ENCODE results near the gene HDAC7.

GRCh38 chr12:47746523-47746922, 73.2 kb downstream of the HDAC7 start:
- TF ChIP-seq, protein P1, sequence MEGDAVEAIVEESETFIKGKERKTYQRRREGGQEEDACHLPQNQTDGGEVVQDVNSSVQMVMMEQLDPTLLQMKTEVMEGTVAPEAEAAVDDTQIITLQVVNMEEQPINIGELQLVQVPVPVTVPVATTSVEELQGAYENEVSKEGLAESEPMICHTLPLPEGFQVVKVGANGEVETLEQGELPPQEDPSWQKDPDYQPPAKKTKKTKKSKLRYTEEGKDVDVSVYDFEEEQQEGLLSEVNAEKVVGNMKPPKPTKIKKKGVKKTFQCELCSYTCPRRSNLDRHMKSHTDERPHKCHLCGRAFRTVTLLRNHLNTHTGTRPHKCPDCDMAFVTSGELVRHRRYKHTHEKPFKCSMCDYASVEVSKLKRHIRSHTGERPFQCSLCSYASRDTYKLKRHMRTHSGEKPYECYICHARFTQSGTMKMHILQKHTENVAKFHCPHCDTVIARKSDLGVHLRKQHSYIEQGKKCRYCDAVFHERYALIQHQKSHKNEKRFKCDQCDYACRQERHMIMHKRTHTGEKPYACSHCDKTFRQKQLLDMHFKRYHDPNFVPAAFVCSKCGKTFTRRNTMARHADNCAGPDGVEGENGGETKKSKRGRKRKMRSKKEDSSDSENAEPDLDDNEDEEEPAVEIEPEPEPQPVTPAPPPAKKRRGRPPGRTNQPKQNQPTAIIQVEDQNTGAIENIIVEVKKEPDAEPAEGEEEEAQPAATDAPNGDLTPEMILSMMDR (IDR thresholded peaks at IDR 0.05; ENCODE audit: low read depth, low read length, missing input control) = no peak
- TF ChIP-seq TAF1 (conservative IDR thresholded peaks at IDR 0.05) (no peak), RAD21 (IDR thresholded peaks at IDR 0.05) (no peak), MAX (IDR thresholded peaks at IDR 0.05) (no peak), RXRA (IDR thresholded peaks at IDR 0.05) (no peak), REST (IDR thresholded peaks at IDR 0.05) (no peak), FOXA1 (IDR thresholded peaks at IDR 0.05) (no peak), YY1 (IDR thresholded peaks at IDR 0.05) (no peak), ATF3 (IDR thresholded peaks at IDR 0.05) (no peak), HNF4G (IDR thresholded peaks at IDR 0.05) (no peak), GABPA (IDR thresholded peaks at IDR 0.05 in 1 of 2, conservative IDR thresholded peaks at IDR 0.05 in 1 of 2) (no peak)

Data from liver (tissue), 3 donors.